HL-60 (cell line): Measurements from ENCODE around the gene LY6G5B.
"Not testable (repeated sequence)": the region's sequence is repeated elsewhere in the genome, so short reads cannot be mapped to it uniquely, and the experiment has no call there.

Experiments
- DNase-seq, 2 experiments: peaks; one replicate each; pipeline ENCODE4 v3.0.0-alpha.2; 2010 to 2020; ENCODE audit warnings: low read depth in 1 of 2, low spot score in 1 of 2
- H3K27ac ChIP-seq: fragments of 250-450 bp; sonication (Bioruptor Pico); replicated peaks from 2 replicates; pipeline ENCODE4 v1.5.1; 2020; ENCODE audit warnings: mild to moderate bottlenecking, moderate library complexity
- H3K27me3 ChIP-seq: fragments of 250-450 bp; sonication (Bioruptor Pico); 2 replicates; pipeline ENCODE4 v1.5.1; 2021; ENCODE audit warnings: mild to moderate bottlenecking, moderate library complexity; ENCODE audit not compliant: insufficient read depth, poor library complexity, severe bottlenecking
- H3K4me3 ChIP-seq: replicated peaks from 2 replicates; pipeline ENCODE4 v1.5.1; 2011; ENCODE audit warnings: mild to moderate bottlenecking, control low read depth, low read length; ENCODE audit not compliant: insufficient read depth
- GABPA ChIP-seq: IDR thresholded peaks from 2 replicates; pipeline ENCODE4 v1.6.1; 2012; ENCODE audit warnings: low read depth
- POLR2AphosphoS5 ChIP-seq: IDR thresholded peaks from 2 replicates; pipeline ENCODE4 v1.6.1; 2012; ENCODE audit warnings: low read depth
- SPI1 ChIP-seq: IDR thresholded peaks from 2 replicates; pipeline ENCODE4 v1.6.1; 2012; ENCODE audit warnings: low read depth, mild to moderate bottlenecking, borderline replicate concordance
- TF ChIP-seq, protein P1 (sequence below): IDR thresholded peaks from one replicate; pipeline ENCODE4 v1.5.1; 2011; ENCODE audit warnings: low read length, control low read depth, inconsistent platforms; ENCODE audit not compliant: insufficient read depth
- TF ChIP-seq, protein P2 (sequence below): IDR thresholded peaks from 2 replicates; pipeline ENCODE4 v1.6.1; 2012; ENCODE audit warnings: low read depth; ENCODE audit not compliant: insufficient replicate concordance

Gene LY6G5B

DNA sequence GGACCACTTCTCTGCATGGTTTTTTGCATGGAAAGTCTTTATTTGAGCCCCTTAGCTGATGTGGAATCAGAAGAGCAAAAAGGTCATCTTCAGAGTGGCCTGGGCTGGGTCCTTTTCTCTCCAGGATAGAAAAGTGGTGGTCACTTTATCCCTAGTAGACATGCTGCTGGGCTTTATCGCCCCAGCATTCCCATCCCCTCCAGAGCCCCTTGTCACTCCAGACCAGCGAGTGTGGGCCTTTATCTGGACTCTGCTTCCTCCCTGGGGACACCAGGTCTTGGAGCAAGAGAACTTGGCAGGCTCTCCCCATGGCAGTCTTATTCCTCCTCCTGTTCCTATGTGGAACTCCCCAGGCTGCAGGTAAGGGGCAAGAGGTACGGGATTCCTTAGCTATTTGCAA lies 36.8 kb downstream of the LY6G5B start, which contains the start of gene LY6G6F:
Gene LY6G6F (plus strand): TSS at position 268 of the 400 bp plus-strand sequence. CDS start 41 bp downstream, at position 309.
- H3K27me3 ChIP-seq: no peaks in the 10 kb centered on the region
- H3K27ac ChIP-seq: no peak within 1 kb of the TSS
- no peak within 1 kb of the TSS for H3K4me3 ChIP-seq
- TF ChIP-seq POLR2AphosphoS5: no peak
- TF ChIP-seq SPI1: no peak
- TF ChIP-seq, protein P1, sequence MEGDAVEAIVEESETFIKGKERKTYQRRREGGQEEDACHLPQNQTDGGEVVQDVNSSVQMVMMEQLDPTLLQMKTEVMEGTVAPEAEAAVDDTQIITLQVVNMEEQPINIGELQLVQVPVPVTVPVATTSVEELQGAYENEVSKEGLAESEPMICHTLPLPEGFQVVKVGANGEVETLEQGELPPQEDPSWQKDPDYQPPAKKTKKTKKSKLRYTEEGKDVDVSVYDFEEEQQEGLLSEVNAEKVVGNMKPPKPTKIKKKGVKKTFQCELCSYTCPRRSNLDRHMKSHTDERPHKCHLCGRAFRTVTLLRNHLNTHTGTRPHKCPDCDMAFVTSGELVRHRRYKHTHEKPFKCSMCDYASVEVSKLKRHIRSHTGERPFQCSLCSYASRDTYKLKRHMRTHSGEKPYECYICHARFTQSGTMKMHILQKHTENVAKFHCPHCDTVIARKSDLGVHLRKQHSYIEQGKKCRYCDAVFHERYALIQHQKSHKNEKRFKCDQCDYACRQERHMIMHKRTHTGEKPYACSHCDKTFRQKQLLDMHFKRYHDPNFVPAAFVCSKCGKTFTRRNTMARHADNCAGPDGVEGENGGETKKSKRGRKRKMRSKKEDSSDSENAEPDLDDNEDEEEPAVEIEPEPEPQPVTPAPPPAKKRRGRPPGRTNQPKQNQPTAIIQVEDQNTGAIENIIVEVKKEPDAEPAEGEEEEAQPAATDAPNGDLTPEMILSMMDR: no peak
- TF ChIP-seq, protein P2, sequence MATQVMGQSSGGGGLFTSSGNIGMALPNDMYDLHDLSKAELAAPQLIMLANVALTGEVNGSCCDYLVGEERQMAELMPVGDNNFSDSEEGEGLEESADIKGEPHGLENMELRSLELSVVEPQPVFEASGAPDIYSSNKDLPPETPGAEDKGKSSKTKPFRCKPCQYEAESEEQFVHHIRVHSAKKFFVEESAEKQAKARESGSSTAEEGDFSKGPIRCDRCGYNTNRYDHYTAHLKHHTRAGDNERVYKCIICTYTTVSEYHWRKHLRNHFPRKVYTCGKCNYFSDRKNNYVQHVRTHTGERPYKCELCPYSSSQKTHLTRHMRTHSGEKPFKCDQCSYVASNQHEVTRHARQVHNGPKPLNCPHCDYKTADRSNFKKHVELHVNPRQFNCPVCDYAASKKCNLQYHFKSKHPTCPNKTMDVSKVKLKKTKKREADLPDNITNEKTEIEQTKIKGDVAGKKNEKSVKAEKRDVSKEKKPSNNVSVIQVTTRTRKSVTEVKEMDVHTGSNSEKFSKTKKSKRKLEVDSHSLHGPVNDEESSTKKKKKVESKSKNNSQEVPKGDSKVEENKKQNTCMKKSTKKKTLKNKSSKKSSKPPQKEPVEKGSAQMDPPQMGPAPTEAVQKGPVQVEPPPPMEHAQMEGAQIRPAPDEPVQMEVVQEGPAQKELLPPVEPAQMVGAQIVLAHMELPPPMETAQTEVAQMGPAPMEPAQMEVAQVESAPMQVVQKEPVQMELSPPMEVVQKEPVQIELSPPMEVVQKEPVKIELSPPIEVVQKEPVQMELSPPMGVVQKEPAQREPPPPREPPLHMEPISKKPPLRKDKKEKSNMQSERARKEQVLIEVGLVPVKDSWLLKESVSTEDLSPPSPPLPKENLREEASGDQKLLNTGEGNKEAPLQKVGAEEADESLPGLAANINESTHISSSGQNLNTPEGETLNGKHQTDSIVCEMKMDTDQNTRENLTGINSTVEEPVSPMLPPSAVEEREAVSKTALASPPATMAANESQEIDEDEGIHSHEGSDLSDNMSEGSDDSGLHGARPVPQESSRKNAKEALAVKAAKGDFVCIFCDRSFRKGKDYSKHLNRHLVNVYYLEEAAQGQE: no peak
- DNase-seq: no peak

DNA sequence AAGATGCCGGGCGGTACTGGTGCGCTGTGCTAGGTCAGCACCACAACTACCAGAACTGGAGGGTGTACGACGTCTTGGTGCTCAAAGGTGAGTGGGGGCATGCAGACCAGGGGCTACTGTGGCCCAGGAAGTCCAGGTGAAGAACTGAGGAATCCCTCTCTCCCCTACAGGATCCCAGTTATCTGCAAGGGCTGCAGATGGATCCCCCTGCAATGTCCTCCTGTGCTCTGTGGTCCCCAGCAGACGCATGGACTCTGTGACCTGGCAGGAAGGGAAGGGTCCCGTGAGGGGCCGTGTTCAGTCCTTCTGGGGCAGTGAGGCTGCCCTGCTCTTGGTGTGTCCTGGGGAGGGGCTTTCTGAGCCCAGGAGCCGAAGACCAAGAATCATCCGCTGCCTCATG lies 37.9 kb downstream of the LY6G5B start:
- no peak overlapping the region for H3K27ac ChIP-seq
- DNase-seq: no peak
- H3K4me3 ChIP-seq: no peak overlapping the region
- TF ChIP-seq, protein P2: no peak
- TF ChIP-seq GABPA (no peak), SPI1 (no peak), POLR2AphosphoS5 (no peak)
- TF ChIP-seq, protein P1: no peak
- H3K27me3 ChIP-seq: no peaks in the 10 kb centered on the region

DNA sequence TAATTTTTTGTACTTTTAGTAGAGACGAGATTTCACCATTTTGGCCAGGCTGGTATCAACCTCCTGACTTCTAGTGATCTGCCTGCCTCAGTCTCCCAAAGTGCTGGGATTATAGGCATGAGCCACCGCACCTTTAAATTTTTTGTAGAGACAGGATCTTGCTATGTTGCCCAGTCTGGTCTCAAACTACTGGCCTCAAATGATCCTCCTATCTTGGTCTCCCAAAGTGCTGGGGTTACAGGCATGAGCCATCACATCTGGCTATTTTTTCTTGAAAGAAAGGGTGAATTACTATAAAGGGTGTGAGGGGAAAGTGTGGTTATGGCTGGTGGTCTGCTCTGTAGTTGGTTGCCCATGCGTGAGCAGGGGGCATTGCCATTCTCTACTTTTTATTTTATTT lies 38.4 kb downstream of the LY6G5B start:
- Histone ChIP-seq H3K27ac (no peak overlapping the region), H3K27me3 (no peaks in the 10 kb centered on the region), H3K4me3 (no peak overlapping the region)
- no peak for DNase-seq
- TF ChIP-seq, protein P2: no peak
- no peak for TF ChIP-seq GABPA
- TF ChIP-seq, protein P1: no peak

DNA sequence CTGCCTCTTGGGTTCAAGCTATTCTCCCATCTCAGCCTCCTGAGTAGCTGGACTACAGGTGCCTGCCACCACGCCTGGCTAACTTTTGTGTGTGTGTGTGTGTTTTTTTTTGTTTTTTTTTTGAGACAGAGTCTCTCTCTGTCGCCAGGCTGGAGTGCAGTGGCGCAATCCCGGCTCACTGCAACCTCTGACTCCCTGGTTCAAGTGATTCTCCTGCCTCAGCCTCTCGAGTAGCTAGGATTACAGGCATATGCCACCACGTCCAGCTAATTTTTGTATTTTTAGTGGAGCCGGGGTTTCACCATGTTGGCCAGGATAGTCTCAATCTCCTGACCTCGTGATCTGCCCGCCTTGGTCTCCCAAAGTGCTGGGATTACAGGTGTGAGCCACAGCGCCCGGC lies 39.4 kb downstream of the LY6G5B start:
- DNase-seq, H3K27ac ChIP-seq, H3K27me3 ChIP-seq, H3K4me3 ChIP-seq: not testable (repeated sequence)
